Measurements from ENCODE around the gene ADSS1. TPM values are rescaled to one million over a fixed set of nuclear protein-coding genes. Genes with fewer than 3 reads are reported as not detected.
"Not testable (repeated sequence)": the region's sequence is repeated elsewhere in the genome, so short reads cannot be mapped to it uniquely, and the experiment has no call there.

Gene ADSS1
- total RNA-seq, 1 donor from 2014 or later, result 2.8 TPM

DNA sequence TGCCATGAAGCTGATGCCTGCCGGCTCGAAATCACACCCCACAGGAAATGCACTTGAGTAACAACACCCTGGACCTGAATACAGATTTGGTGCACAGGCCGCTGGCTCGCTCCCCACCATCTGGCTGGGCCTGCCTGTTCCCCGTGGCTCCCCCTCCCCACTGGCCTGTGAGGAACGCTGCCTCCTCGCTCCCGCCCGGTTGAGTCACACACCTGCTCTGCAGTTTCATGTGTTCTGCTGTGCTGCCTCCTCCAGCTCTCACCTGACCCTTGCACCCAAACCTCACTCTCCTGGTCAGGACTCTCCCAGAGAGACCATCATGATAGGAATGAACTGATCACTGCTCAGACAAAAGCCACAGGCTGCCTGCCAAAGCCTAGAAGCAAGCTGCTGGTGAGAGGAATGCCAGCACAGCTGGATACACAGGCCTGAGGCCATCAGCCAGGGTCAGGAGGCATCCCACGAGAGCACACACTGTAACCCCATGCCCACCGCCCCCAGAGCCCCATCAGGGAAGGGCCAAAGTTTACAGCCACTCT, 25.2 kb downstream of the ADSS1 start:
- peak; percentile 73 for DNase-seq (ENCODE audit: low read depth)

DNA sequence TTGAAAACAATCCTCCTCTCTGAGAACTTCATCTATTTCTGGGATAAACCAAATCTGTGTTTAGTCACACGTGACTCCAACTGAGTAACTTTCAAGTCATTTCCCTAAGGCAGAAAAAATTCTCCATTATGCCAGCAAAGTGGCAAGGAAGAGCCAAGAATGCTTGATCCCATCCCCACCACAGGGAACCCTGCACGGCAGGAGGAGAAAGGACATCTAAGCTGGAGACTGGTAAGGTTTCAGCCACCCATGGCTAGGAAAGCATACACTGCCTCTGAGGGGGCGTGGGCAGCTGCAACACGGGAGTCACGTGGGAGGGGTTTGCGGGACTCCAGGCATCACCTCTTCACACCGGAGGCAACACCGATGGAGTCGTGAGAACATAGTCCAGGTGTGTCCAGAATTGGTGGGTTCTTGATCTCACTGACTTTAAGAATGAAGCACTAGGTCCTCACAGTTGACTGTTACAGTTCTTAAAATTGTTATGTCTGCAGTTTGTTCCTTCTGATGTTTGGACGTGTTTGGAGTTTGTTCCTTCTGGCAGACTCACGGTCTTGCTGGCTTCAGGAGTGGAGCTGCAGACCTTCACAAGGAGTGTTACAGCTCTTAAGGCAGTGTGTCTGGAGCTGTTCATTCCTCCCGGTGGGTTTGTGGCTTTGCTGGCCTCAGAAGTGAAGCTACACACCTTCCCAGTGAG, 26.2 kb downstream of the ADSS1 start:
- peak; percentile 35 for DNase-seq (ENCODE audit: low read depth)

DNA sequence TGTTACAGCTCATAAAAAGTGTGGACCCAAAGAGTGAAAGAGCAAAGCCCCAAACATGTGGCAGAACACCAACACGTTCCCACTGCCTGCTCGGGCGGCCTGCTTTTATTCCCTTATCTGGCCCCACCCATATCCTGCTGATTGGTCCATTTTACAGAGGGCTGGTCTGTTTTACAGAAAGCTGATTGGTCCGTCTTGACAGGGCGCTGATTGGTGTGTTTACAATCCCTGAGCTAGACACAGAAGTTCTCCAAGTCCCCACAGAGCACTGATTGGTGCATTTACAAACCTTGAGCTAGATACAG, 26.7 kb downstream of the ADSS1 start:
- DNase-seq (ENCODE audit: low read depth), result not testable (repeated sequence)

DNA sequence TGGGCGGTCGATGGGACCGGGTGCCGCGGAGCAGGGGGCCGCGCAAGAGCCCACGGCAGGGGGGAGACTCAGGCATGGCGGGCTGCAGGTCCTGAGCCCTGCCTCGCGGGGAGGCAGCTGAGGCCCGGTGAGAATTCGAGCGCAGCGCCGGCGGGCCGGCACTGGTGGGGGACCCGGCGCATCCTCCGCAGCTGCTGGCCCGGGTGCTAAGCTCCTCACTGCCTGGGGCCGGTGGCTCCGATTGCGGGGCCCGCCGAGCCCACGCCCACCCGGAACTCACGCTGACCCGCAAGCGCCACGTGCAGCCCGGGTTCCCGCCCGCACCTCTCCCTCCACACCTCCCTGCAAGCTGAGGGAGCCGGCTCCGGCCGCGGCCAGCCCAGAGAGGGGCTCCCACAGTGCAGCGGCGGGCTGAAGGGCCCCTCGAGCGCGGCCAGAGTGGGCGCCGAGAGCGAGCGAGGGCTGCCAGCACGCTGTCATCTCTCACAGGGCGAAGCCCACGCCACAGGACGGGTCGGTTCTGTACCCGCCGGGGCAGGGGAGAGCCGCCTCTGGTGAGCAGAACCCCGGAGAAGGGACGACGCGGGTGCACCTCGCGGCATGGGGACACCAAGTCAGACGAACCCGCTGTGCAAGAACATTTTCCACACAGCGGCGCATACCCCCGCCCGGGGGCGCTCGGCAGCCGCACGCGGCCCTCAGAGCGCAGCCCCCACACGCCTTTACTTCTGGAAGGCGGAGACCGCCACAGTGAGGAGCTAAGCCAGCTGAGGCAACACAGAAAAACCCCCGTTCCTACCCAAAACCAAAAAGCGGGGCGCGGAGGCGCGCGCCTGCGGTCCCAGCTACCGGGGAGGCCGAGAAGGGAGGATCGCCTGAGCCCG, 27.8 kb downstream of the ADSS1 start:
- no peak for DNase-seq (ENCODE audit: low read depth)

DNA sequence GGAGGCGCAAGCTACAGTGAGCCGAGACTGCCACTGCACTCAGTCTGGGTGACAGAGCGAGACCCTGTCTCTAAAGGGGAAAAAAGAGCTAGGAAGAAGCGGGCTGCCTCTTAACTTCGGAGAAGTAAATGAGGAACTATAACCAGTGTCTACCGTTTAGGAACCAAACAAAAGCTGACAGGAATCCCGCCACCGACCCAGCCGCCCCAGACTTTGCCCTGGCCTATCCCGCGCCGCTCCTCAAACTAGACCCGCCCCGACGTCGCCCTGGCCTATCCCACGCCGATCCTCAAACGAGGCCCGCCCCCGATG, 28.4 kb downstream of the ADSS1 start:
- no peak for DNase-seq (ENCODE audit: low read depth)

DNA sequence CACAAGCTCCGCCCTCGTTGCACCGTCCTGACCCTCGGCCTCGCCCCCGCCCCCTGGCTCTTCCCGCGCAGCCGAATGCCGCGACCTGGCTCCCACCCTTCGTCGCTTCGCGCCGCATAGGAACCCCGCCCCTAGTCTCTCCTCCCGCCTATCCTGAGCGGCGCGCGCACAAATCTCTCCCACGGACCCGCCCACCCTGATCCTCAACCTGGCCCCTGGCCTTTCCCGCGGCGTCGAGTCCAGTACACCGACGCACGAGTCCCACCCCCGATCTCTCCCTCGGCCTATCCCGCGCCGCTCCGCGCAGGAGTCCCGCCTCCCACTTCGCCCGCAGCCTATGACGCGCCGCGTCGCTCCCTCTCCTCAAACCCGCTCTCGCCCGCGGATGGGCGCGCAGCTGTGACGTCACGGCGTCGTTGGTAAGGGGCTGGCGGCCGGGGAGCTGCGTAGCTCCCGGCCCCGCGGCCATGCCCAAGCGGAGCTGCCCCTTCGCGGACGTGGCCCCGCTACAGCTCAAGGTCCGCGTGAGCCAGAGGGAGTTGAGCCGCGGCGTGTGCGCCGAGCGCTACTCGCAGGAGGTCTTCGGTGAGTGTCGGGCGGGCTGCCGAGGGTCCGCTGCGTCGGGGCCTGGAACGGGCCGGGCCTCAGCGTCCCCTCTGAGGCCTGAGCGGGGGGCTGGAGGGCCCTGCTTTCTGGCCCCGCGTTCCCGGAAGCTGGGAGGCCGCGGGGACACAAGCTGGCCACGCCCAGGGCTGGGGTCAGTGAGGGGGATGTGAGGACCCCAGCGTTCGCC, 28.9 kb downstream of the ADSS1 start, which contains the start of gene SIVA1:
TSS of gene SIVA1 (plus strand) at position 413 of the 793 bp plus-strand sequence. CDS start at position 468, 55 bp downstream.
- peak; percentile 93 for DNase-seq (ENCODE audit: low read depth)

DNA sequence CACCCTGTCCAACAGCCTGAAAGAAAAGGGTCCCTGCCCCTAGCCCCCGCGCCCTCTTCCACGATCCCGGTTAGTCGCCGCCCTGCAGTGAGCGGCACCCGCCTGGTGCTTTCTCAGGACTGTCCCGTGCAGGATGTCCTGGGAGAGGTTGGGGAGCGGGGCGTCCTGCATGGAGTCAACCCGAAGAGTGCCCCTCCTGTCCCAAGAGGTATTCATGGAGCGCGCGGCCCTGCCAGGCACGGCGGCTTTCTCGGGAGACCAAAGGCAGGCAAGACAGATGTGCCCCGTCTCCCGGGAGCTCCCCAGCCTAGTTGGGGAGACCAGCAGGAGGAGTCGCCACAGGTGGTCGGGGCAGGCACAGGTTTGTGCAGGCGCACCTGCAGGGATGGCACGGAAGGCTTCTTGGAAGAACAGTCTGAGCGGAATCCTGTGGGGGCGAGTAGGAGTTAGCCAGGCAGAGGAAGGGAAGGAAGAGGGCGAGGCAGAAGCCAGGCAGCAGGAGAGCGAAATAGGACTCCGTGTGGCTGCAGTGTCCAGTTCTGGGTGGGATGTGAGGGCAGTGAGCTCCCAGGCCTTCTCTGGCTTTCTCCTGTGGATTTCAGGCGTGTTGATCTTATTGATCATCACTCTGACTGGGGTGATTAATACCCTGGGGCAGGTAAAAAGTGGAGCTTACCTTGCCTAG, 29.6 kb downstream of the ADSS1 start:
- DNase-seq (ENCODE audit: low read depth), result no peak

DNA sequence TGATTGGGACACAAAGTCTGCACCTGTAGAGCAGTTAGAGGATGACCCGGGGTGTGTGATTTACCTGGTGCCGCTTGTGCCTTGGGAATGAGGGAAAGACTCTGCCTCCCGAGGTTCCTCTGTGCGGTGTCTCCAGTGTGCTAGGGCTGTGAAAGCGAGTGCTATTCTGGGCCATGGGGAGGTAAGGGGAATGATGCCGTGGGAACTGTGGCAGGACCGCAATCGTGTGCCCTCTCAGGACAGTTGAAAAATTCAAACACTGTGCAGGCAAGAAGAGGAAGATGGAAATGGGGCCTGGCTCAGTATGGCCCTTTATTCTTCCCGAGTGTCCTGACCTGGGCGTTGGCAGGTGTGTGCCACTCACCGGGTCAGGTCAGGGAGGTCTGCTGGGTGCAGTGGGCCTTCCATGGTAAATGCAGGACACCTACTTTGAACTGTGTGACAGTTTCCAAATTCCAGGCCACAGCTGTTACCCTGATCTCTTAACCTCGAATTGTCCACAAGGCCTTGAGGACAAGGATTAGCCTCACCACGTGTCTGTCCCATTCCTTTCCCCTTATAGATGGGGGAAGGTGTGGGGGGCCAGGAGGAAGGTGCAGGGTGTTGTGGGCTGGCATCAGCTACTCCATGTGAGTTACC, 30.3 kb downstream of the ADSS1 start:
- DNase-seq (ENCODE audit: low read depth), result no peak

DNA sequence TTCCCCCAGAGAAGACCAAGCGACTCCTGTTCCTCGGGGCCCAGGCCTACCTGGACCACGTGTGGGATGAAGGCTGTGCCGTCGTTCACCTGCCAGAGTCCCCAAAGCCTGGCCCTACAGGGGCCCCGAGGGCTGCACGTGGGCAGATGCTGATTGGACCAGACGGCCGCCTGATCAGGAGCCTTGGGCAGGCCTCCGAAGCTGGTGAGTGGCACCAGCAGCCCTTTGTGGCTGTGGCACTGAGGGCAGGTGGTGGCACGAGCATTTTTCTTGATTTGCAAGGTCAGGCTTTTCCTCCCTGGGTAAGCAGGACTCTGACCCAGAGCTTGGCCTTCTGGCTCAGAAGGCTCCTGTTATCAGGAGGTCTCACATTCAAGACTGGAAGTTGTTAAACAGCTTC, 31.6 kb downstream of the ADSS1 start:
- no peak for DNase-seq (ENCODE audit: low read depth)

DNA sequence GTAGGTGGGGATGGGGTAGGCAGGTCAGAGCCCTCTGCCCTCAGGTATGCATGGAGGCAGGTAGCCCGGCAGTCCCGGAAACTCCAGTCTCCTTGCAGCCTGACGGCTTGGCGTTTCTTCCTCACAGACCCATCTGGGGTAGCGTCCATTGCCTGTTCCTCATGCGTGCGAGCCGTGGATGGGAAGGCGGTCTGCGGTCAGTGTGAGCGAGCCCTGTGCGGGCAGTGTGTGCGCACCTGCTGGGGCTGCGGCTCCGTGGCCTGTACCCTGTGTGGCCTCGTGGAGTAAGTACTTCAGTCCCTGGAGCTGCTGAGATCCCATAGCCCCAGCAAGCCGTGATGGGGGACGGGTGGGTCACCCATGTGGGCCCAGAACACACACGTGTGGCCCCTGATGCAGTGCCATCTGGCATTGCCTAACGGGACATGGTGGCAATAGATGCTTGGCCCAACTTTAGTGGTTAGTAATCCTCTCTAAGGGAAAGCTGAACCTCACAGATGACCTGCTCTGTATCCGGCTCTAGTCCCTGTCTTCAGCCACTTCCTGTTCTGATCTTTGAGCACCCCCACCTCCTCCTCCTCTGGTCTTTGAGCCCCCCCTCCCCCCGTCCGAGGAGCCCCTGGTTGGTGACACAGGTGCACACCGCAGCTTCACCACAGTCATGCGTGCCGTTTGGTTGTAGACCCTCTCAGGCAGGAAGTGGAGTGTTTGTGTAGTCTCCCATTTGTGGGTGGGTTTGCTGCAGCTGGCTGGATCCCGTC, 32.6 kb downstream of the ADSS1 start:
- DNase-seq (ENCODE audit: low read depth), result no peak

DNA sequence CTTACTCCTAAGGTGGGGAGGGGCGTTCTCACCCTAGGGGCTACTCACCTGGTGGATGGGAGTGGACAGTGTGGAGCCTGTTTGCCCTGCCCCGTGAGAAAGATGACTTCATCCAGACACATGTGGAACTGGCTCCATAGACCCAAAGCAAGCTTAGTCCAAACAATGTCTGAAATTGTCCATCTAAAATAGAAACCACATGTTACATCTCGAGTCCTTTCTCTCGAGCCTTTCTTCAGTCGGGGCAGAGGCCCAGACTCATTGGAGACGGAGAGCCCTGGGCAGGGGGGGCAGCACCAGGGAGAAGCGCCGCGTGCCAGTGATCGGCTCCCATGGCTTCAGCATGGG, 33.2 kb downstream of the ADSS1 start:
- no peak for DNase-seq (ENCODE audit: low read depth)

DNA sequence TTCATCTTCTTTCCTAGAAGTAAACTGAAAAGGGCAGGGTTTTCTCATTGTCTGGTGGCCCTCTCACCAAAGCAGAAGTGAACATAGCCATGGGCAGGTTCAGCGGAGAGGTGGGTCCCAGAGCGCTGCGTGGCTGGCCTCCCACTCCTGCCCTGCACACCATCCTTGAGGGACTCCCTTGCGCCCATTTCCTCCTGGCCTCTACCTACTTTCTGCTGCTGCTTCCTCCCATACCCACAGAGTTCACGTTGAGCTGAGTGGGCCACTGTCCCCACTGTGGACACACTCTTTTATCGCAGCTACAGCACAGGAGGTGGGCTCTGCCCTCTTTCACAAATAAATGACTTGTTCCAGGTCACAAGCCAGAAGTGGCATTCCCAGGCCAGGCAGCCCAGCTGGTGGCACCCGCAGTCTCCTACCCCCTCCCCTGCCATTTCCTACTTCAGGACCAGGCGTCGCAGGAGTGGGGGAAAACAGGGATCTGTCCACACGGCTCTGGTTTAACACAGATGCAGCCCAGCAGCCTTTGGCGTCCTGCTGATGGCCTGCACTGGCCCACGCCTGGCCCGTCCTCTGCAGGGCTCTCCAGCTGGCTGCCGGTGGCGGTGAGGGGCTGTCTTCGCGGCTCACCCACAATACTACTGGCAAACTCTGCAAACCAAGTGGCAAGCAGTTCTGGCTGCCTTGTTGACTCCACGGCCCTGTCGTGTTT, 33.8 kb downstream of the ADSS1 start:
- no peak for DNase-seq (ENCODE audit: low read depth)

DNA sequence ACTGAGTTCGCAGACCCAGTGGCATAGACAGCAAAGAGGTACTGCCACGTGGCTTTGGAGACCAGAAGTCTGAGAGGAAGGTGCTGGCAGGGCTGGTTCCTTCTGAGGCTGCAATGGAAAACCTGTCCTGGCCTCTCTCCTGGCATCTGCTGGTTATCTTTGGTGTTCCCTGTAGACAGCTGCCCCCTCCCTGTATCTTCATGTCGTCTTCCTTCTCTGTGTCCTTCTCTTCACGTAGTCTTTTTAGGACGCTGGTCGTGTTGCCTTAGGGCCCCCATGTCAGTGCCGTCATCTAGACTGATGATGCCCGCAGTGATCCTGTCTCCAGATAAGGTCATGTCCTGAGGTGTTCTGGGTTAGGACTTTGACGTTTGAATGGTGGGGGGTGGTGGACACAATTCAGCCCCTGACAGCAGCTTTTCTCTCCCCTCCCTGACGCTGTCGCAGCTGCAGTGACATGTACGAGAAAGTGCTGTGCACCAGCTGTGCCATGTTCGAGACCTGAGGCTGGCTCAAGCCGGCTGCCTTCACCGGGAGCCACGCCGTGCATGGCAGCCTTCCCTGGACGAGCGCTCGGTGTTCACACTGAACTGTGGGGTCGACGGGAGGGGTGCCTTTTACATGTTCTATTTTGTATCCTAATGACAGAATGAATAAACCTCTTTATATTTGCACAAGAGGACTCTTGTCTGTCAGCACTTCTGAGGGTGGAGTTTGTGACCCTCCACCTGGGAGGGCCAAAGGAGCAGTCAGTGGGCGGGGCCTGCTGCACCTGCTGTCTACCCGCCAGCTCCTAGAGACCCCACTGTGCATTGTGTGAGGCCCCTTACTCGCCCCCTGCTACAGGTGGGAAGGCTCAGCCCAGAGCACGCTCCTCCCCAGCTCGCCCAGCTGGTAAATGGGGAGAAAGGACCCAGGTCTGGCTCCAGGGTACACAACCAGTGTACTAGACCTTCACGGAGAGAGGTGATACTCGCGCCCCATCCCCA, 35.2 kb downstream of the ADSS1 start:
- DNase-seq (ENCODE audit: low read depth), result no peak

DNA sequence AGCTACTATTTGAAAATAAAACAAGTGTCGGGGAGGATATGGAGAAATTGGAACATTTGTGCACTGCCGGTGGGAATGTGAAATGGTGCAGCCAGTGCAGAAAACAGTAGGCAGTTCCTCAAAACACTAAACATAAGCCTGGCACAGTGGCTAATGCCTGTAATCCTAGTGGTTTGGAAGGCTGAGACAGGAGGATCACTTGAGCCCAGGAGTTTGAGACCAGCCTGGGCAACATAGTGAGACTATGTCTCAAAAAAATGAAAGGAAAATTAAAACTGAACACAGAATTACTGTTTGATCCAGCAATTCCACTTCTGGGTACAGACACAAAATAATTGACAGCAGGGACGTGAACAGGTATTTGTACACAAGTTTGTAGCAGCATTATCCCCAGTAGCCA, 41.5 kb downstream of the ADSS1 start:
- DNase-seq (ENCODE audit: low read depth), result no peak

DNA sequence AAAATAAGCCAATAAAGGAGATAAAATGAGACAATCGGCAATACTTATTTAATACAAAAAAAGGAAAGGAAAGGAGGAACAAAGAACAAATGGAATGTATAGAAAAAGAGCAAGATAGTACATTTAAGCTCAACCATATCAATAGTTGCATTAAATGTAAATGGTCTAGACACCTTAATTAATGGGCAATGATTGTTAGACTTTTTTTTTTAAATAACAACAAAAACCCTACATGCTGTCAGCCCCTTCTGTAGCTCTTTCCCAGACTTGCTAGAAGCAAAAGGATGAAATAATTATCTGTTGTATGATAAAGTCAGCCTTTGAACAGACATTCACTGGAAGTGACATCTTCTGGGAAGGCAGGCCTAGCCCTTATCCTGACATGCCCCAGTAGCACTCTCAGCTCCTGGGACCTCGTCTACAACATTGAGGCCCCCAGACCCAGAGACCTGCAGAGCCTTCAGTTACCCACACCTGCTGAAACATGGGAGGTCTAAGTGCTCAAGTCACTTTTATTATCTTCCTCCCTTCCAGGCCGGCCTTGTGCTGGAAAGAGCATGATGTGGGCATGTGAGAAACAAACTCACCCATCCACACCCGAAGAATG, 42.3 kb downstream of the ADSS1 start:
- DNase-seq (ENCODE audit: low read depth), result no peak

DNA sequence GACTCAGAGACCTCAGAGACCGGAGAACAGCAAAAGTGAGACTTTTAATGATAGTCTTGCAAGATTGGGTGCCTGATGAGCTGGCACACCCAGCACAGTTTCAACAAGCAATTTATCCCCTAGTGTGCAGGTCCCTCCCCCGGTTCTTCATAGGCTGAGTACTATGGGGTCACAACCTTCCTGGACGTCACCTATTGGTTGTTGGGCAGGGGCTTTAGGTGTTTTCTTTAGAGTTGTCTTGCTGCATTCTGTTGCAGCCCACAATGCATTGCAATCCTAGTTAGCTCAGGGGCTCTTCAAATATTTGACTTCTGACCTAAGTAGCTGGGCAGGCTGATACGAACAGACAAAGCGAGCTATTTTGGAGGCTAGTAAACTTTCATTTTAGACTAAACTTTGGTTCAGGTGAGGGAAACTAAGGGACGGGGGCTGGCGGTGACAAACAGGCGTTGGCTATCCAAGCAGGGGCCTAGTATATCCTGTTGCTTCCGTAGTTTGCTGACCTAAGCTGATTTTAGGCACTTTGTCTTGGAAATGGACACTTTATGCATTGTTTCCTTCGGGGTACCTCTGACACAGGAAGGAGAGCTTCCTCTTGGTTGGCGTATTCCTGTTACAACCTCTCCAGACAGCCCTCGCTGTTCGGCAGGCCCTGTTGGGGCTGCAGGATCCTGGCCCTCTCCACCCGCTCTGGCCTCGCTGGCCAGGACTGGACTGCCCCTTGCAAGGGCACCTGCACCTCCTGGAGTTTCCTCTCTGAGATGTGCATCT, 43.0 kb downstream of the ADSS1 start:
- DNase-seq (ENCODE audit: low read depth), result no peak

DNA sequence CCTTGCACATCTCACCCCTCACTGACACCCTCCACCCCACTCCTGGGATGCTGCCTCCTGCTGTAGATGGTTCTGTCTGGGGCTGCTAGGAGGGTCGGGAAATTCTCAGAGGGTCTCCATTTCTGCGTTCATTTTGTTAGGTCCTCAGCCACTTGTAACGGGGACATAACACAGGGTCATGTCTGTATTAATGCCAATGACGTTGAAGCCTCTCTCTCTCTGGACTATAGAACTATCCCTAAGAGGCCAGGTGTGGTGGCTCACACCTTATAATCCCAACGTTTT, 43.5 kb downstream of the ADSS1 start:
- no peak for DNase-seq (ENCODE audit: low read depth)
